ENCODE data around the gene DPY30. TPM values are rescaled to one million over a fixed set of nuclear protein-coding genes. Genes with fewer than 3 reads are reported as not detected.
"Not testable (repeated sequence)": the region's sequence is repeated elsewhere in the genome, so short reads cannot be mapped to it uniquely, and the experiment has no call there.

DPY30 gene
- total RNA-seq, 1 donor from 2014 or later, result 70.1 TPM

GRCh38 chr2:32012872-32013271, 26.7 kb downstream of the DPY30 start:
- Mint-ChIP-seq H3K4me1 (ENCODE audit: unreplicated experiment) (peaks cover 9% of the 10 kb centered on the region), H3K9me3 (ENCODE audit: unreplicated experiment) (no peaks in the 10 kb centered on the region), H3K27ac (ENCODE audit: unreplicated experiment) (no peak overlapping the region), H3K27me3 (ENCODE audit: unreplicated experiment) (peaks cover 15% of the 10 kb centered on the region), H3K4me3 (ENCODE audit: unreplicated experiment) (no peak overlapping the region), H3K36me3 (ENCODE audit: low read depth, unreplicated experiment) (peaks cover 16% of the 10 kb centered on the region)
- no peak for TF ChIP-seq CTCF (IDR thresholded peaks at IDR 0.05; ENCODE audit: unreplicated experiment)
- DNase-seq (ENCODE audit: low spot score), result no peak

DNA sequence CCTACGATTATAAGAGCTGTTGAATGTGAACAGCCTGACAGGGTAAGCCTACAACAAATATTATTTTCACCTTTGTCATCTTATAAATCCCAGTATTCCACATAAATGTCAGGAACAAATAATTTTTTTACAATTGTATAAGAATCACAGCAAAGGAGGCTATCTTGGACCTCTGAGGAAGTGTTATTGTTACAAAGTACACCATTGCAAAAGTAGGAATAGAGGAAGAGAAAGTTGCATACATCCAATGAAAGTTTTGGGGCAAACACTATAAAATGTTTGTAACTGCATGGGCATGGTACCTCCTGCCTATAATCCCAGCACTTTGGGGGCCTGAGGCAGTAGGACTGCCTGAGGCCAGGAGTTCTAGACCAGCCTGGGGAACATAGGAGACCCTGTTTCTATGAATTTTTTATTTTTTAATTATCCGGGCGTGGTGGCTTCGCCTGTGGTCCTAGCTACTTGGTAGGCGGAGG, 28.1 kb downstream of the DPY30 start:
- peak overlapping the region; percentile 96 for H3K27ac Mint-ChIP-seq (ENCODE audit: unreplicated experiment)
- DNase-seq (ENCODE audit: low spot score), result no peak
- no peak for TF ChIP-seq CTCF (IDR thresholded peaks at IDR 0.05; ENCODE audit: unreplicated experiment)
- H3K27me3 Mint-ChIP-seq (ENCODE audit: unreplicated experiment), result peaks cover 15% of the 10 kb centered on the region
- peaks cover 15% of the 10 kb centered on the region for H3K36me3 Mint-ChIP-seq (ENCODE audit: low read depth, unreplicated experiment)
- no peaks in the 10 kb centered on the region for H3K9me3 Mint-ChIP-seq (ENCODE audit: unreplicated experiment)
- H3K4me1 Mint-ChIP-seq (ENCODE audit: unreplicated experiment), result peaks cover 13% of the 10 kb centered on the region
- H3K4me3 Mint-ChIP-seq (ENCODE audit: unreplicated experiment), result peak overlapping the region; percentile 96

DNA sequence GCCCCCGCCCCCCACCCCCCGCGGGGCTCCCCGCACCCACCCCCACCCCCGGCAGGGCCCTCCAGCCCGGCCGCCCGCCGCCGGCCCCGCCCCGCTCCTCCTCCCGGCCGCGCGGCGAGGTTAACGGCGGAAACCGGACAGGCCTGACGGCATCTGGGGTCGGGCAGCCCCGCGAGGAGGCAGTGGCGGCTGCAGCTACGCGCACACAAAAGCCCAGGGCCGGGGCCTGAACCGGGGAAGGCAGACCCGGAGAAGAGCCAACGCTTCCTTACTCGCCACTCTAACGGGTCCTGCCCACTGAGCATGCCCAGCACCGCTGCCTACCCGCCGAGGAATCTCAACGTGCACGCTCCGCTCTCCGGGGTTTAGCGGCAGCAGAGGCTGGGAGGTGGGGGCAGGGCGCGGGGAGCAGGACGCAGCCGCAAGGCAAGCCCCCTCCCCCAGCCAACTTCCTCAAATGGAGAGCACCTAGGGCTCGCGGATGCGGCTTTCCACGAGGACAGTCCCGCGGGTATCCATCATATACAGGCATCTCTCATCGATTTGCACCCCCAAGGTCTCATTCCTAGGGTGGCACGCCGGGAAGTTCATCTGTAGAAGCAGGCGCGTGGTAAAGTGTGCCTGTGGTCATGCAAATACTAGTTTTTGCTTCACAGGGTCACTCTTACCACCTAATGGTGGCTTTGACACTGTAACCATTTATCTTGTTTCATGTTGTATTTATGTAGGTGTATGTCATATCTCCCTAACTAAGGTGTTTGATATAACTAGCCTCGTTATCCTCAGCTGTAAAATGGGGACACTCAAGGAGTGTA, 28.7 kb downstream of the DPY30 start, which contains the start of gene MEMO1:
Gene MEMO1, minus strand, starts transcription at position 339 of the 815 bp plus-strand sequence. CDS start 761 bp downstream, outside the sequence.
- peak; percentile 95 for DNase-seq (ENCODE audit: low spot score)
- Mint-ChIP-seq H3K9me3 (ENCODE audit: unreplicated experiment) (no peaks in the 10 kb centered on the region), H3K4me3 (ENCODE audit: unreplicated experiment) (peak within 1 kb of the TSS; percentile 96), H3K27ac (ENCODE audit: unreplicated experiment) (peak within 1 kb of the TSS; percentile 96), H3K4me1 (ENCODE audit: unreplicated experiment) (peaks cover 16% of the 10 kb centered on the region), H3K36me3 (ENCODE audit: low read depth, unreplicated experiment) (peaks cover 9% of the 10 kb centered on the region), H3K27me3 (ENCODE audit: unreplicated experiment) (peaks cover 15% of the 10 kb centered on the region)
- TF ChIP-seq CTCF (IDR thresholded peaks at IDR 0.05; ENCODE audit: unreplicated experiment), result no peak

GRCh38 chr2:32010280-32010669, 29.3 kb downstream of the DPY30 start:
- not testable (repeated sequence) for H3K4me3 Mint-ChIP-seq (ENCODE audit: unreplicated experiment); DNase-seq (ENCODE audit: low spot score)
- peaks cover 18% of the 10 kb centered on the region for H3K4me1 Mint-ChIP-seq (ENCODE audit: unreplicated experiment)

DNA sequence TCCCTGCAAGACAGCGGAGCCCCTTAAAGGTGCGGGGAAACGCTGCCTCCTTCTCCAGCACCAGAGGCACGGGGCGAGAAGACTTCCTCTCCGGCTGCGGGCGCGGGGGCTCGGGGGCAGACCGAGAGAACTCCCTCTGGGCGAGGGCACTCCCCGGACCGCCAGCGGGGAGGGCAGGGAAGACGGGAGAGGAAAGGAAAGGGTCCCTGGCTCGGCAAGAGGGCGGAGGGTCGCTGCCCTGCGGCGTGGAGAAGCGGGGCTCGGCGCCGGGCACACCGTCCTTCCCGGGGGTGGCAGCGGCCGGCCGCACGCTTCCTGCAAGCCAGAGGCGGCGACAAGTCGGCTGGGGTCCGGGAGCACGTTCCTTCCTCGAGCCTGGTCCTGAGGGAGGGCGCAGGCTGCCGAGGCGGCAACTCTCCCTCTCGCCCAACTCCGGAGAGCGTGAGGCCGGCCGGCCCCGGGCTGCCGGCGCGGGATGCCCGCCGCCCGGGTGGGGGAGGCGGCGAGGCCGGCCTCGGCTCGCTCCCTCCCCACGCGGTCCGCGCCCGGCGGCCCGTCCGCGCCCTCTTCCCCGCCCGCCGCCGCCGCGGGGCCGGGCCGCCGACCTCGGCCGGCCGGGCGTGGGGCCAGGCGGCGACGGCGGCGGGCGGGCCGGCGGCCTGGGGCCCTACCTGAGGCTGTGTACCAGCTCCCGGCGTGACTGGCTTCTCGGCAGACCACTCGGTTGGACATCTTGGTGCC, 29.9 kb downstream of the DPY30 start:
- peak; percentile 44 for DNase-seq (ENCODE audit: low spot score)
- Mint-ChIP-seq H3K27me3 (ENCODE audit: unreplicated experiment) (peaks cover 15% of the 10 kb centered on the region), H3K9me3 (ENCODE audit: unreplicated experiment) (no peaks in the 10 kb centered on the region), H3K4me1 (ENCODE audit: unreplicated experiment) (peaks cover 18% of the 10 kb centered on the region), H3K27ac (ENCODE audit: unreplicated experiment) (peak overlapping the region; percentile 85), H3K36me3 (ENCODE audit: low read depth, unreplicated experiment) (peaks cover 9% of the 10 kb centered on the region), H3K4me3 (ENCODE audit: unreplicated experiment) (peak overlapping the region; percentile 93)
- TF ChIP-seq CTCF (IDR thresholded peaks at IDR 0.05; ENCODE audit: unreplicated experiment), result no peak

More at GRCh38 chr2:32010280-32010669, 29.3 kb downstream of the DPY30 start:
- not testable (repeated sequence) for H3K9me3 Mint-ChIP-seq (ENCODE audit: unreplicated experiment); H3K36me3 Mint-ChIP-seq (ENCODE audit: low read depth, unreplicated experiment); H3K27ac Mint-ChIP-seq (ENCODE audit: unreplicated experiment)
- peaks cover 15% of the 10 kb centered on the region for H3K27me3 Mint-ChIP-seq (ENCODE audit: unreplicated experiment)
